ENCODE results near the gene RNASE1.
"Not testable (repeated sequence)": the region's sequence is repeated elsewhere in the genome, so short reads cannot be mapped to it uniquely, and the experiment has no call there.

Gene RNASE1

DNA sequence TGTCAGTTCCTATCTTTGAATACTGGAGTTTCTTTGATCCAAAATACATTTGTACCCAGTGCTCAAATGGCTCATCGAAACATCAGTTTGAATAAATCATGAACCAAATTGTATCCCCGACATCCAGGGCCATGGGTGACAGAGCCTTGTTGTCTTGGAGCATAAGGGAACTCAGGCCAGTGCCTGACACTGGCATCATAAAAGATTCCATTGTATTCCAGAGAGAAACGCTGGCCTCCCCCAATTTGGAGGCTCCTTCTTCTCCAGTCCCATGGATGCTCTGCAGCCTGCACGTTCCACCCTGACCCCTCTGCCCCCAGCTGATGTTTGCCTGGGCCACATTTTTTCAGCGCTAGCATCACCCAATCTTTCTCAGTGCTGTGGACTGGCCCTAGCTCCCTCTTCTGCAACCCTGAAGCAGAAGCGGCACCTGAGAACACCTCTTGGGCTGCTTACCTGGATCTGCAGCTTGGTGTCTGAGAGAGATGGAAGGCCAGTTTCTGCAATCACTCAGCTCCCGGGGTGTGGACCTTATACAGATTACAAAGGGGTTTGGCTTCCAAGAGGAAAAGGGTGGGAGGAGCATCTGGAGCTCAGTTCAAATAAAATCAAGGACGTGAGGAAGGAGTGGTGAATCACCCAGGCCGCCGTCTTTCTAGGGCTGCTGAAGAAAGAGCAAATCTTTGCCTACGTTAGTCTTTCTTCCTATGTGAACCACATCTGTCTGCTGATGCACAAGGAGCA is at the start of gene RNASE1:
Gene RNASE1, minus strand, starts transcription at position 504 of the 744 bp plus-strand sequence. CDS start 776 bp downstream, outside the sequence.
- no peak for DNase-seq

DNA sequence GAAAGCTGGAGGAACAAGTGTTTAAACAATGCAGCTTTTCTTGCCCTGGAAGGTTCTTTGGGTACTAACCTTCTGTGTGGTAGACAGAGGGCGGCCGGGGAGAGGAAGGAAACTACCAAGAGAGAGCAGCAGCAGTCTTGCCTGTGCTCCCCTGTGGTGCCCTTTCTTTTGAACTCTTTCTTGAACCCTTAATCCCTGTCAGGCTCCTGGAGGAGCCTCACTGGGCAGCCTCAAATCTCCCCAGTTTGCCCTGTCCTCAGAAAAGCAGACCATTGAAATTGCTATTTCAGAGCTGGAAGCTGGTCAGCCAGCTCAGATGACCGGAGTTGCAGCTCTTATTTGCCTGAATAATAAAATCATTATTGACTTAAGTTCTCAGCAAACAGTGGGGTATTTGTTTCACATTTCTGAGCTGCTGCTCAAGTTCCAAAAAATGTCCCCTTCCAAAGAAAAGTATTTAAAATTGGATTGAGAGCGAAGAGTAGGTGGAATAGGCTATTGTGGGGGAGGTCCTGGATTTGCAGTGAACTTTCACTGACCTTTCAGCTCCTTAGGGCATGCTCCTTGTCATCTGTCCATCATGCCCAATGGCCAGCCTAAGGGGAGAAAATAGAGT is 46.4 kb upstream of the RNASE1 start:
- no peak for DNase-seq

DNA sequence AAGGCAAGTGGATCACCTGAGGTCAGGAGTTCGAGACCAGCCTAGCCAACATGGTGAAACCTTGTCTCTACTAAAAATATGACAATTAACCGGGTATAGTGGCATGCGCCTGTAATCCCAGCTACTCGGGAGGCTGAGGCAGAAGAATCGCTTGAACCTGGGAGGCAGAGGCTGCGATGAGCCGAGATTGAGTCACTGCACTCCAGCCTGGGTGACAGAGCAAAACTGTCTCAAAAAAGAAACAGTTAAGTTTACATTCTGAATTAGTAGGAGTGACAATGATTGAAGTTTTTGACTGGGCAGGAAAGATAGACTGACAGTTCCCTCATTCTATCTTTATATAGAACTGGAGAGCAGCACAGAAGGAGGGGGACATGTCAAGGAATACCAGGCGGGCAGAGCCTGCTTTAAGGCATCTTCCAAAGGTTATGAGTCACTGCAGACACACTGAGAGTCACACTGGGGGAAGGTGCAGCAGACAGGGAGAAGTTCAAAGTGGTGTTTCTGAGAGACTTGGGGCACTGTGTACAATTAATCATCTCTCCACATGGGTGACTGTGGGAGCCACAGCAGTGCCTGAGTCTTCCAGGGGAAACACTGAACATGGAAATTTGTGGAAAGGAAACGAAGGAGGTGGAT is 45.8 kb upstream of the RNASE1 start:
- no peak for DNase-seq

DNA sequence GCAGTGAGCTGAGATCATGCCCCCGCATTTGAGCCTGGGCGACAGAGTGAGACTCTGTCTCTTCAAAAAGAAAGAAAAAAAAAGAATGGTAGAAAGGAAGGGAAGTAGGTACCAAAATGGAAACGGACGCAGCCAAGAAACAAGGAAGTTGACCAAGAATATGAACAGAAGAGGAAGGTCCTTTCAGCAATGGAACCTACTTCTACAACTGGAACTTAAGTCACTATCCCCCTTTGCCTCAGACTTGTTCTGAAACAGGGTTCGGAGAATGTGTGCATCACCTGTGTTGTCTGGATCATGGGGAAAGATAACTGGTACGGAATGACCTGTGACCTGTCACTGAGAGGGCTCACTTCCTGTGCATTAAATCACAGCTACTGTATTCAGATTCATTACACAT is 43.9 kb upstream of the RNASE1 start:
- DNase-seq = no peak

DNA sequence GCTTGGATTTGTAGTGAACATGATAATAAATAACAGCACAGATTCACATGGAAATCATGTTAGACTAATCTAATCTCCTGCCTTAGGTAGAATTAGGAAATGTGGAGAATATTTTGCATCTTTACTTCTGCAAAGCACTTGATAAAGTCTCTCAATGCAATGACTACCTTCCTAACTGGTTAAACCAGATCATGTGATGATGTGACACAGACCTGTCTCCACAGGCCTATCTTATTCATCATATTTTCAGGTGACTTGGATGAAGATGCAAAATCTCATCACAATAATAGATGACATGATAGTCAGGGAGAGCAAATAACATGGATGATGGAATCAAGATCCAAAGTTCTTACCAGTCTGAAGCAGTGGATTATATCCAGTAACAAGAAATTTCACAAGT is 38.5 kb upstream of the RNASE1 start:
- DNase-seq = no peak

DNA sequence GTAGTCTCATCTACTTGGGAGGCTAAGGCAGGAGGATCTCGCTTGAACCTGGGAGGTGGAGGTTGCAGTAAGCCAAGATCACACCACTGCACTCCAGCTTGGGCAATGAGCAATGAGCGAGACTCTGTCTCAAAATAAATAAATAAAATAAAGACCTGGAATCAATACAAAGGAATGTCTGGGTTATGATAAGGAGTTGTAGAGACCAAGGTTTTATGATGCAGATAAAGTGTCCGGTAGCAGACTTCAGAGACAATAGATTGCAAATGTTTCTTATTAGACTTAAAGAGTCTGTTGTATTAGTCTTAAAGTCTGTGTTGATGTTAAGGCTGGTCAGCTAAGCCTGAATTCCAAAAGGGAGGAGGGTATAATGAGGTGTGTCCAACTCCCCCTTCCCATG is 35.2 kb upstream of the RNASE1 start:
- DNase-seq = no peak

DNA sequence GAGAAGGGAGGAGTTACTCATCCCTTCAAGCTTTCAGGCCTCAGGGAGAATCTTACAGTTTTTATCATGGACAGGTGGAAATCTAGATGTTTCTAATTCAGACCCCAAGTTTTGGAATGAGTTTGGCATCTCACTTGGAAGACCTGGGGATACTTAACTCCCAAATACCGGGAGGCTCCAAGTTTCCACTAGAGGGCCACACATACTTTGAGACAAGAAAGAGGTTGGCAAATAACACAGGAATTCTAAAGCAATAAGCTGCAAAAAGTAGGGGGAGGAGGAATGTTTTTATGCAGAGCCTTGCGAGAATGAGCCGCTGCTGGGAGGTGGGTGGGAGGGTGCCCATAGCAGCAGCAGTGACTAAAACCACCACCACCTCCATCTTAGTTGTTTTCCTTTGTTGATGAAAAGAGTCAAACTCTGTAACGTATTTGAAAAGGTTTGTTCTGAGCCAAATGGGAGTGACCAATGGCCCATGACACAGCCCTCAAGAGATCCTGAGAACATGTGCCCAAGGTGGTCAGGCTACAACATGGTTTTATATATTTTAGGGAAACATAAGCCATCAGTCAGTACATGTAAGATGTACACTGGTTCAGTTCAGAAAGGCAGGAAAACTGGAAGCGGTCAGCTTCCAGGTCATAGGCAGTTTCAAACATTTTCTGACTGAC is 34.2 kb upstream of the RNASE1 start:
- DNase-seq = no peak

DNA sequence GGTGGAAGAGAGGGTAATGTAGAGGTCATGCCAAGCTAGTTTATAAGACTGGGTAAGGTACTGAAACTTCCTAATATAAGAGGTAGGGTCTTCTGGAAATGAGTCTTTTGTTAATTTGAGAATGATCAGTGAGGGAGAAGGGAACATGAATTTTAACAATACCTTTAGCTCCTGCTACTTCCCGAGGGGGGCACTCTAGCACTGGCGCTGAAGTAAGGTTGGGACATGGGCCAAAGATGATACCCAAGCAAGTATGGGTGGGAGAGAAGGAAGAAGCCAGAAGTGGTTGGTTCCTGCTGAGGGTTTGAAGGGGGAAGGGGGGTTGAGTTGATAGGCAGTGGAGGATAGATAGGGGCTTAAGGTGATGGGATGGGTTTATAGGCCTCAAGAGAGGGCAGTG is 32.3 kb upstream of the RNASE1 start:
- DNase-seq = no peak

DNA sequence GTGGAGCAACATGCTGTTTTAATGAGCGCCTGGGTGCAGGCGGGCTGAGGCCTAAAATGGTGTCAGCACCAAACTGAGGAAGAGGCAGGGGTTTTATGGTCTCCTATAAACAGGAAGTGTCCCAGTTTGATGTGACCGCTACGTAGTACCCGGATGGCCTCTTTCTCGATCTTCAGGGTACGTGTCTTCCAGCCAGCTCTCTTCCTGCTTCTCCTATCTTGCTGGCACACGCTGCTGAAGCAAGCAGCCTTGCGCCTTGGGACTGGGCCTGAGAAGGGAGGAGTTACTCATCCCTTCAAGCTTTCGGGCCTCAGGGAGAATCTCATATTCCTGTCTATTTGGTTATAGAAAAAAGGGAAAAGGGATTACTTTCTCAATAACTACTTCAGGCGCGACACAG is 28.2 kb upstream of the RNASE1 start:
- no peak for DNase-seq

DNA sequence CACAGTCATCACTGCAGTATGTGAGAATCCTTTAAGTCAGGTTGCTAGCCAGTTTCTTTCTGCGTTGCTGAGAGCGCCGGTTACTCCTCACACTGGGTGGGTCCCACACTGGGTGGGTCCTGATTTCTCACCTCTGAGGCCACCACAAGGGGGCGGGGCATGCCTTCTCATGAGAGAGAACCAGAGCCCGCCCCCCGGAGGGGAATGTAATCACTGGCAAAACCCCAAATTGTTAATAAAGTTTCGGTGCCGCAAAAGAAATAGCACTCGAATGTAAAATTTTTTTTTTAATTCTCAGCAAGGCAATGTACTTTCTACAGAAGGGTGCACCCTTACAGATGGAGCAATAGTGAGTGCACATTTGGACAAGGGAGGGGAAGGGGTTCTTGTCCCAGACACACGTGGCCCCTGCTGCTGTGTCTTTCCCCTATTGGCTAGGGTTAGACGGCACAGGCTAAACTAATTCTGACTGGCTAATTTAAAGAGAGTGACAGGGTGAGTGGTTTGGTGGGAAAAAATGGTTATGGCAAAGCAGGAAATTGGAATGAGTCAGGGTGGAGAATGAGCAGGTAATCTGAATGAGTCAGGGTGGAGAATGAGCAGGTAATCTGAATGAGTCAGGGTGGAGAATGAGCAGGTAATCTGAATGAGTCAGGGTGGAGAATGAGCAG is 25.5 kb upstream of the RNASE1 start:
- DNase-seq = not testable (repeated sequence)

DNA sequence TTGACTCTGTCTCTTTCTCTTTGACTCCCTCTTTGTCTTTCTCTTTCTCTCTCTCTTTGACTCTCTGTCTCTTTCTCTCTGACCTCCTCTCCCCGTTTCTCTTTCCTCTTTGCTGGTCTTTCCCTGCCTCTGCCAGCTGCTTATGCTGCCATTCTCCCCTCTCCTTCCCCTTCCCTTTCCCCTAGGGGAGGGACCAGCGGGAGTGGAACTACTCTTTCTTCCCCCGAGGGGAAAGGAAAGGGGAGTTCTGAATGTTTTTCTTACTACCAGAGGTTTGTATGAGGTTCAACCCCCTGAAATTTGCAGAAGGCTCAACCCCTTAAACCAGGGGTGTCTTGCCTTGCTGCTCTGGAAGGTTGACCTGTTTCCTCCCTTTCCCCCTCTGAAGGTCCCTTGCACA is 24.7 kb upstream of the RNASE1 start:
- no peak for DNase-seq

DNA sequence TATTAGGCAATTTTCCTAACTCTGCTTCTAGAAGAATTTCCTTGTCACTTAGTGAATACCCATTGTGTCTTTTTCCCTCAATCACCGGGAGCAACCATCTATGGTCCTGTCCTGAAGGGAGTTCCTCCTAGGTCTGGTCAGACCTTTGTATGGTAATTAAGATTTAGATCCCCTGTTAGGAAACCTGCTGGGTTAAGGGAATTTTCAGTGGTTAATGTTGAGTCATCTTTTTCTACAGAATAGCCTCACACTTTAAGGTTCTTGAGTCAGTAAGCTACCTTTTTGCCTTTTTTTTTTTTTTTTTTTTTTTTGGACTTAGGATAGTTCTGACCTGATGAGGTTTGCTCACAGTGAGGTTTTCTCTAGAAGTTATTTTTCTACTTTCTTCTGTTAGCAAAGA is 24.0 kb upstream of the RNASE1 start:
- not testable (repeated sequence) for DNase-seq

DNA sequence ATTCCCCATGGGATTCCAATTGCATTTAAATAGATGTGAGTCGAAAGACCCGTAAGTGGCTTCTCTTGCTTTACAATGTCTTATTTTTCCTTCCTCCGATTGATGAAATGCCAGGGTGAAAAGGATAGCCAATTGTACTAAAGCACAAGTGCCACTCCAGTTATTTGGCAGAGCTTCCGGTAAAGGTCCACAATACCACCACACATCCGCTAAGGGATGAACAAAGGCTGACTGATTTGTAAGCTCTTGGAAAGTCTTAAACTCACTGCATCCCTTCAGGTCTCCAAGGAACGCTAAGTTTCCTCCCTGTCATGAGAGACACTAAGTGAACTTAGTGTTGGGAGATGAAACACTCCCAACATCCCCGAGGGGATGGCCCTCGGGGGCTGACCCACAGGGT is 21.2 kb upstream of the RNASE1 start:
- DNase-seq = no peak

DNA sequence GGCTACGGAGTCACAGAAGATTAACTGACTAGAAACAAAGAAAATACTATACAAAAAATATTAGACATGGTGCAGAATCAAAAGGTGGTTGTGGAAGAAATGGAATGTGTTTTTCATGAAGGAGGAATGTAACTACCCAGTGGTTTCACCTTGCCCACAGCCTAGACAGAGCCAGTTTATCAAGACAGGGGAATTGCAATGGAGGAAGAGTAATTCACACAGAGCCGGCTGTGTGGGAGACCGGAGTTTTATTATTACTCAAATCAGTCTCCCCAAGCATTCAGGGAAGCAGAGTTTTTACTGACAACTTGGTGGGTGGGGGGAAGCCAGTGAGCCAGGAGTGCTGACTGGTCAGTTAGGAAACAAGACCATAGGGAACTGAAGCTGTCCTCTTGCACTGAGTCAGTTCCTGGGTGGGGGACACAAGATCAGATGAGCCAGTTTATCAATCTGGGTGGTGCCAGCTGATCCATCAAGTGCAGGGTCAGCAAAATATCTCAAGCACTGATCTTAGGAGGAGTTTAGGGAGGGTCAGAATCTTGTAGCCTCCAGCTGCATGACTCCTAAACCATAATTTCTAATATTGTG is 19.0 kb upstream of the RNASE1 start:
- DNase-seq = not testable (repeated sequence)

DNA sequence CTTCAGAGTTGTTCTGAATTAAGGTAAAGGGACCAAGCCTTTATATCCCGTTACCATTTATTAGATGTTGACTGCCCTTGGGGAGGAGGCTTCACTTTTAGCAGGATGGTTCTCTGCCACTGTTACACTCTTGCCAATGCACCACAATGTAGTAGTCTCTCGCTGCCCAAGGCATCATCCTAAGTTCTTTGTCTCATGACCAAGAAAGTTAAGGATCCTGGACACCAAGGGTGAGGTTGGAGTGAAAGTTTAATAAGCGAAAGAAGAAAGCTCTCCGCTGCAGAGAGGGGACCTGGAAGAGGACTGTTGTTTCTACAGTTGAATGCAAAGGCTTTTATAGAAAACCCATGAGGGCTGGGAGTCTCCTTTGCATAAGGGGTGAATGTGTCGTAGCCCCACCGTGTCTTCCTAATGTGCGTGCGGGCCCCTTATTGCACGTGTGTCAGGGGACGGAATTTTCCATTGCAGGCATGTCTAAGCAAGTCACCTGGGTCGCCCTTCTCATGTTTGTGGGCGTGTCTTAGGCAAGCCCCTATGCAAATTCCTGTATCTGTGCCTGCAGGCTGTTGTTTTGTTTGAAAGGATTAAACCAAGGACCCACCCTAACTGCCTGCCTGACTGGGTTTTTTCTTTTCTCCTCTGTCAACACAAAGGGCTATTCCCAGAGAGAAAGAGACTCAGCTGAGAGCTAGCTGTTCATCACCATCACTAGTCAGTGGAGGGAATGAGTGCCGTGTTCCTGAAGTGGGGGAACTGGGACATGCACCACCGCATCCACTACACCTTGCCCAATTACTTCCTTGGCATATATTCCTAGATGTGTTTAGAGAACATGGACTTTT is 17.6 kb upstream of the RNASE1 start:
- DNase-seq = no peak

DNA sequence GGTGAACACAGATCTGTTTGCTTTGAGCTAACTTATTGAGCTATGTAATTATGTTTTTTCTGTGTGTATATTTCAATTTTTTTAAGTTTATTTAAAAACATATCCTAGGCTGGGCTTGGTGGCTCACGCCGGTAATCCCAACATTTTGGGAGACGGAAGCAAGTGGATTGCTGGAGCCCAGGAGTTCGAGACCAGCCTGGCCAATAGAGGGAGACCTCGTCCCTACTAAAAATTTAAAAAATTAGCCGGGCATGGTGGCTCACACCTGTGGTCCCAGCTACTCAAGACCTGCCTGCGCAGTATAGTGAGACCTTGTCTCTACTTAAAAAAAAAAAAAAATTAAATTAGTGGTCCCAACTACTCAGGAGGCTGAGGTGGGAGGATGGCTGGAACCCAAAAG is 16.2 kb upstream of the RNASE1 start:
- DNase-seq = no peak

DNA sequence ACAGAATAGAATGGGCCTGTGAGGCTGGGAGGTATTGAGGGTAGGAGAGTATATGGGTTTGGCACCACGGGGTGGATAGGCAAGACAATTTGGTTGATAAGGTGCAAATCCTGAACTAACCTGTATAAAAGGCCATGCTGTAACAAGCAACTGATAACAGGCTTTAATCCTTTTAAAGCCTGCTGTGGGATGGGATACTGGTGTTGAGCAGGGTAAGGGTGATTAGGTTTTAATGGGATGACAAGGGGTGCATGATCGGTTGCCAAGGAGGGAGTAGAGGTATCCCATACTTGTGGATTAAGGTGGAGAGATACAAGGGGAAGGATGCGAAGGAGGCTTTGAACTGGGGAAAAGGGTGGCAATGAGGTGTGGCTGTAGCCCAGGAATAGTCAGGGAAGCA is 13.3 kb upstream of the RNASE1 start:
- DNase-seq = not testable (repeated sequence)

DNA sequence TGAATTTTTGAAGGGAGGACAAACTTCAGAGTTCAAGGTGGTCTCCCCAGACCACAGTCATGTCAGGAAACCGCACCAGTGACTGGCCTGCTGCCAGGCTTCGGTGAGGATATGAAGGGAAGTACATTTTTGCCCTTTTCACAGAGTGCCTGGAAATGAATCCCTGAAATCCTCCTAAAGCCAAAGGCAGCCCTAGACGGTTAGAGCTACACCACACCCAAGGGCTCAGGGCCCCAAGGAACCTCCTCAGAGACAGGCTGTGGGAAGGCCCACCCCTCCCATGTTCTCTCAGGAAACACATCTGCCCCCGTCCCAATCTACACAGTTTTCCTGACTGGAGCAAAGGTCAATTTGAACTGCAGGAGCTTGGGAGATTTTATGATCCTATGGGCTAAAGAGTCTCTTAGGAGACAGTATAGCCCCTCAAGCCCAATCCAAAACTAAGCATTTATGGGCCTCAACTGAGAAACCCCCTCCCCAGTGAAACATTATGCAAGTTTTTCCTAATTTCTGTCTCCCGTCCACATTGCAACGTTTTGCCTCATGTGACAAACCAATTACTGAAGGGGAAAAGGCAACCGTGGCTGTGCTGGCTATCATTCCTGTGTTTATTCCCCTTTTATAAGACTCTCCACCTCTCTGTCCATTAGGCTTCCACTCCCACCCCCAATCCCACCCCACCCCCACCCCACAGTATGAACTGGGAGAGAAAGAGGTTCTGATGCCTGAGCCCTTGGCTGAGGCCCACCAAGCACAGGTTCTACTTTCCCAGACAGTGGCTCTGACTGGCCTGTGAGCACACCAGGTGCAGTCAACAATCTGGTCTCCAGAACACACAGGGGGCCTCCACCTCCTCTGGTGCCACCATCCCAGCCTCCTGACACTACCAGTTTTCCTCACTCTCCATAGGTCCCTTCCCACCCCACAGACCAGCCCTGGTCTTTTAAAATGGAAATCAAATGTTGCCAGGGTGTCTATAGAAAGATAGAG is 9.6 kb upstream of the RNASE1 start:
- no peak for DNase-seq

DNA sequence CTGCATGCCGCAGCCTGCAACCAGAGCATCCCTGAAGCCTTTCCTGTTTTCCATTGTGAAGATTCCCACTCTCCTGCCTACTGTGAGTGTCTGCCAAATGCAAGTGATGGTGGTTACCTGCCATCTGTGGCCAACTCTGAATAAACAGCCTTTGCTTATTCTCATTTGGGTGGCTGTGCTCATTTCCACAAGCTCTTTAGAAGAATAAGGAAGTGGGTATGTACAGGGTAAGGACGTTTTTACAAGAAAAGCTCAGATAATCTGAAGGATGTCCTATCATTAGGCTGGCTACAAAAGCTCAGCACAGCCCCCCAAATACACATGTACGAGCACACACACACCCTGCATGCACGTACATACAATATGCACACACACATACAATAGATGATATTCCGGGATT is 7.3 kb upstream of the RNASE1 start:
- DNase-seq = no peak

DNA sequence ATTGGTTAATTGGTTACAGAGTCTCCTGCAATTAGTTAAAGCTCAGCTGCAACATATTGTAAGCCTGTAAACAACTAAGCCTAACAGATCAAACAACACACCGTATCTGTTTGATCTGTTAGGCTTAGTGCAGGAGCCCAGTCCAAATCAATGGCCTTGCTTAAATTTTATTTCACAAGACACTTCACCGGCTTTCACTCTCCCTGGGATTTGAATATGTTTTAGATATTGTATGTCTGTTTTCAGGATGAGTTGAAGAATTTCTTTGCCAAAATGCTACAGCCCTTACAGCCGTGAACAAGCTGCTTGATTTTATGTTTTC is 5.5 kb upstream of the RNASE1 start:
- DNase-seq = no peak
